ENCODE measurements around the gene SLC43A2. TPM values are rescaled to one million over a fixed set of nuclear protein-coding genes. Genes with fewer than 3 reads are reported as not detected.

The SLC43A2 gene
- total RNA-seq, 2 experiments from 2014 or later, result 0.73 to 0.85 TPM

DNA sequence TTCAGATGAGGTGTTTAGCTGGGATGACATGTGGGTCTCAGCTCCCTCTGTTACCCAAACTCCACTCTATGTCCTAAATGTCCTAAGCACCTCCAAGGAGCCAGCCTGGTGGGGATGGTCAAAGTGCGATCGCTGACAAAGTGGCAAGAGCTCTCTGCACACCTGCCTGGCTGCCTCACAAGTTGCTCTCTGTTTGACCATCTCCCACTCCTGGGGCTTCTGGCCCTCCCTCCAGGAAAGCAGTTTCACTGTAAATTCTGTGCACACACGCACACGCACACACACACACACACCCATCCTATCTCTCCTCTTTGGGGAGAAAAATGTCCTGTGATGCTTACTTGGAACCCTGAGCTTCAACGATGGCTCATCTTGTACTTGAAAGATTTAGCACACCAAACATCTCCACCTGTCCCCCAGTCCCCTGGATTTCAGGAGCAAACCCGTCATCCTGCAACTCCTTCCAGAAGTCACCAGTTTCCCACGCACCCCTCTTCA, 67.7 kb downstream of the SLC43A2 start:
- H3K4me3 Mint-ChIP-seq, result peak overlapping the region; percentile 78
- peaks cover 5% of the 10 kb centered on the region for H3K27me3 Mint-ChIP-seq
- DNase-seq, result no peak
- H3K9me3 Mint-ChIP-seq, result no peaks in the 10 kb centered on the region
- POLR2A ChIA-PET, result interaction anchor here (0.9 to 1.3 kb wide), 3 partner anchors 9 to 83 kb away, joined by 3 to 4 read pairs (median 3); no protein-coding TSS in a partner anchor
- H3K36me3 Mint-ChIP-seq (ENCODE audit: low read depth), result peaks cover 8% of the 10 kb centered on the region
- H3K27ac Mint-ChIP-seq, result no peak overlapping the region
- CTCF ChIA-PET, result interaction anchor here (1.1 to 1.6 kb wide), 3 partner anchors 13 to 196 kb away, joined by 6 to 10 read pairs (median 6); no protein-coding TSS in a partner anchor
- peaks cover 44% of the 10 kb centered on the region for H3K4me1 Mint-ChIP-seq

DNA sequence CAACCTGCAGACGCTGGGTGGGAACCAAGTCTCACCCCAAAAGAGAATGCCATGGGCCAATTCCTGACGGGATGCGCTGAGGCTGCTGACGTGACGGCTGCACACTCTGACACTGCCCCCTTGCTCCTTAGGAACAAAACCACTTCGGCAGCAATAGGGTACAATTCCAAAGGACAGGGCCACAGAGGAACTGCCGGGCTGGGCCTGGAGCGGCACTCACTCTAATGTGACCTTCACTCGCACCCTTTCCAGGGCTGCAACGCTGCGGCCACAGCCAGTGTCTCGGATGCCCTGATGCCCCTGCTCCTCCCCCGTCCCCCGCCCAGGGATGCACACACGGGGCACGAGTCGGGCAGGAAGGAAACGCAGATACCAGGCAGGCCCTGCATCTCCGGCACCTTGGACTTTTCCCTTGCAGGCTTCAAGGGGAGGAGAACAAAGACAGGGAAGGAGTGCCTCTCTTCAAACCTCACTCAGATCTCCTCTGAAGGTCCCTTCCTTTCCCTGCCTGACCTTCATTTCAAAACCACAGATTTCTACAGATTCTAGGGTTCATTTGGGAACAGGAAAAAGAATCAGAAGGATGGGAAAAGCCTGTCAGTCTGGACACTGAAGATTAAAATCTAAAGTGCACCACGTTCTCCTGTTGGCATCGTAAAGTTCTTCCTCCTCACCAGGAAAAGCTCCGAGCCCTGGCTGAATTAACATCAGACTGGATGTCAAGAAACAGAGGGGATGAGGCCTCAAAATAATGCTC, 68.4 kb downstream of the SLC43A2 start:
- Mint-ChIP-seq H3K27ac (no peak overlapping the region), H3K4me3 (no peak overlapping the region)
- CTCF ChIA-PET, result interaction anchor here (1.5 to 1.6 kb wide), 2 partner anchors 13 to 70 kb away, joined by 6 to 10 read pairs; no protein-coding TSS in a partner anchor

DNA sequence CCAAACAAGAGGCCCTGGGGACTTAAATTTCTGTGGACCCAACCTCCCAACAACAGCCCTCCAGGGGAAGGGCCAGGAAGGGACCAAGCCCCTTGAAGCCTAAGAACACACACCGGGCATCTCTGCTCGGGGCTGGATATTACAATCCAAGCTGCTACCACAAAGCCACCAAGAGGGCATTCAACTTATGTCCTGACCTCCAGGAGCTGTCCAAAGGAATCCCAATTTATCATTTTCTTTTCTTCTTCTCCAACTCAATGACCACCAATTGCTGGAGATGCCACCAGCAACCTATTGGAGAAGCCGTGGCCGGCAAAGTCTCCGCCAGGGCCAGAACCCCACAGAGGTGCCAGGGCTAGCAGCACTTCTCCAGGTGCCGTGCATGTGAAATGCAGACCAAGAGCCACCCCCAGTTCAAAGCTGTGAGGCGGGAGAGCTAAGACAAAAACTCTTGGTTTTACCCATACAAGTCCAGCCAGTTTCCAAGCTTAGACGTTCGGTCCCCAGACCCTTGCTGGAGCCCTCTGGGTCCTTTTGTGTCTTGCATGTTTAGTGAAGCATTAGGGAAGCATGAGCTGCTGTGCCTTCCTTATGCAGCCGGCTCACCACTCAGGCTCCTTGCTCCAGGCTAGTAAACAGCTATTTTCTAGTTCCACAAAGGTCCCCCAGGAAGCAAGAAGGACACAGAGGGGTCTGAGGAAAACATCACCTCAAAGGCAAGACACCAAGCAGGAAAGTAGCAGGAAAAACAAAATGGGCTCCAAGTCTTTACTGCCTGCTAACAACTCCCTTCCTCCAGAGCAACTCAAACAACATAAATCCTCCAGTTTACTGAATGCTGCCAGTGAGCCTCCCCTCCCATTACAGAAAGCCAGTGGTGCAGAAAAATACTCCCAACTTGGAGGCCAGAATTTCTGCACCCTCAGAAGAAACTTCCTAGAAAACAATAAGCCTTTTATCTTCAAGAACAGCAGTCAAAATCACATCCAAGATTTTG, 69.3 kb downstream of the SLC43A2 start:
- Mint-ChIP-seq H3K4me1 (peaks cover 43% of the 10 kb centered on the region), H3K36me3 (ENCODE audit: low read depth) (peaks cover 8% of the 10 kb centered on the region), H3K4me3 (no peak overlapping the region), H3K9me3 (no peaks in the 10 kb centered on the region), H3K27me3 (peaks cover 5% of the 10 kb centered on the region), H3K27ac (no peak overlapping the region)
- no peak for DNase-seq
- POLR2A ChIA-PET, result no interaction called here
- CTCF ChIA-PET, result no interaction called here

More for the DNA sequence above, 68.4 kb downstream of the SLC43A2 start:
- Mint-ChIP-seq H3K9me3 (no peaks in the 10 kb centered on the region), H3K27me3 (peaks cover 5% of the 10 kb centered on the region), H3K4me1 (peaks cover 43% of the 10 kb centered on the region), H3K36me3 (ENCODE audit: low read depth) (peaks cover 8% of the 10 kb centered on the region)
- no peak for DNase-seq
- POLR2A ChIA-PET, result no interaction called here

DNA sequence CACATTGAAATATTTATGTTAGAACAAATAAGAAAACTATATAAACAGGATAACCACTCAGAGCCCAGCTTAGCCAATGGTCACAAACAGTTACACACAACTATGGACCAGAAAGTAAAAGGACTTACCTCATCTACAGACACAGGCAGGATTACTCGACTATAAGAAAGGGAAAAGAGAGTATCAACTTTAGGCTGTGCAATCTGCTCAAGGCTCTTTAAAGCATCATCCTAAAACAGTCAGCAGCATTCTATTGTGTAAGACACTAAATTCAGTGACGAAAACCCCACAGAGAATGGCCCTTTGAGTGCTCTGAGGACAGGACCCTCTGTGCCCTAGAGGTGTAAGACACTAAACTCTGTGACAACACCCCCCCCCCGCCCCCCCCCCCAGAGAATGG, 70.2 kb downstream of the SLC43A2 start:
- H3K27ac Mint-ChIP-seq, result no peak overlapping the region
- peaks cover 35% of the 10 kb centered on the region for H3K4me1 Mint-ChIP-seq
- no peak overlapping the region for H3K4me3 Mint-ChIP-seq
- POLR2A ChIA-PET, result no interaction called here
- no peak for DNase-seq
- peaks cover 8% of the 10 kb centered on the region for H3K36me3 Mint-ChIP-seq (ENCODE audit: low read depth)
- no peaks in the 10 kb centered on the region for H3K9me3 Mint-ChIP-seq
- CTCF ChIA-PET, result interaction anchor here (0.7 kb wide), 1 partner anchor 177 kb away, joined by 5 read pairs; no protein-coding TSS in a partner anchor
- H3K27me3 Mint-ChIP-seq, result no peaks in the 10 kb centered on the region

DNA sequence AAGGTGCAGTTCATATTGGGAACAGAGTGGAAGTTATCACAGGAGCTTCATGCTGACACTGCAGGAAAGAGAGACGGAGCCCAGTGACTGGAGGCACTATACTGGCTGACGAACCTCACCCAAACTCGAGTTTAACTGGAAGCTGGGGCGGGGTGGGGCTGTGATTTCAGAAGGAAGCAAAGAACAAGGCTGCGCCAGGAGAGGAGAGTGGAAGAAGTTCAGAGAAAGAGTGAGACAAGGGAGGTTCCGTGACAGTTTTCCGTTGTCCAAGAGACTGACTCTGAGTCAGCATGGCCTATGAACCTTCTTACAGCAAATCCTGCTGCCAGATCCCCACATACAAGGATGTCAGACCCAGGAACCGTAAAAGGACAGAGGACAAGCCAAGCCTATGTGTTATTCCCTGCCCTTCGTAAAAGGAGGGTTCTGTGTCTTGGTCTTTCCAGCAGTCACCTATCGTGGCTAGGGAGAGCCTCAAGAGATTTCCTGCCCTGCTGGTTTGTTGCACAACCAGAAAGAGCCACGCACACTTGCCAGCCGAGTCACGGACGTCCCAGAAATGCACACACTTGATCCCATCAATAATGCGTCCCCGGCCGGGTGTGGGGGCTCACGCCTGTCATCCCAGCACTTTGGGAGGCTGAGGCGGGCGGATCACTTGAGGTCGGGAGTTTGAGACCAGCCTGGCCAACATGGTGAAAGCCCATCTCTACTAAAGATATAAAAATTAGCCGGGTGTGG, 71.1 kb downstream of the SLC43A2 start:
- no peak overlapping the region for H3K27ac Mint-ChIP-seq
- peaks cover 35% of the 10 kb centered on the region for H3K4me1 Mint-ChIP-seq
- peaks cover 8% of the 10 kb centered on the region for H3K36me3 Mint-ChIP-seq (ENCODE audit: low read depth)
- ChIA-PET CTCF (no interaction called here), POLR2A (no interaction called here)
- H3K4me3 Mint-ChIP-seq, result no peak overlapping the region
- no peak for DNase-seq
- H3K9me3 Mint-ChIP-seq, result no peaks in the 10 kb centered on the region
- H3K27me3 Mint-ChIP-seq, result no peaks in the 10 kb centered on the region

DNA sequence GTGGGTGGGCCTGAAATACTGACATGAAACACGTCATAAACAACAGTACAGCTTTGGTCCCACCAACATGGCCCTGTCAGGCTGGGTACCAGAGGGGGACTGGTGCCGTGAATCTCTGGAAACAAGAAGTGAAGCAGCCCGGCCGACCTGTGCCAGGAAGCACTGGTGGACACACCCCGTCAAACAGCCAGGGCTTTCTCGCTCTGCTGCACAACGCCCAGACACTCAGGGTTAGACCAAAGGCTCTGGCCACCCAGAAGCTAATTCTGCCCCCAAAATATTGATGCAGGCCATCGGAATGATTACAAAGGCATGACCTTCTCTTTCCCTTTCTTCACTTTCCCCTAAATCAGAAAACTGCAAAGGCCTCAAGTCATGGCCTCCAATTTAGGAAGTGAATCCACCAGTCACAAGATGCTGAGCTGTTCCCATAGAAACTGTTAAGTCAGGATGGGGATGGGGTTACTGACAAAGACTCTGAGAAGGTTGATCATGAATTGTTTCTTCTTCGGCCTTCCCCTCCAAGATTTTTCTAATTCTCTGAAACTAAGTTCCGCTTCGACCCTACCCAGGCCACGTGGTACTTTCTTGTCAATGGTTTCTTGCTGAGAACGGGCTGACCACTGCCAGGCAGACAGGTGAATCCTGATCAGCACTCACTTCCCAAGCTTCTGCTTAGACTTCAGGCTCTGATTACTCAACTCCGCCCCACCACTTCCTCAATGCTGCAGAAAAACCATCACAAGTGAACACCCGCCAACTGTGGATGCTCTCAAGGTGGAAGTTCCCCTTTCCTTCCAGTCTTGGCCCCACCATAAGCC, 72.8 kb downstream of the SLC43A2 start:
- DNase-seq, result no peak
- Mint-ChIP-seq H3K27ac (no peak overlapping the region), H3K4me1 (peaks cover 26% of the 10 kb centered on the region), H3K36me3 (ENCODE audit: low read depth) (peaks cover 13% of the 10 kb centered on the region), H3K27me3 (no peaks in the 10 kb centered on the region), H3K9me3 (no peaks in the 10 kb centered on the region), H3K4me3 (no peak overlapping the region)
- CTCF ChIA-PET, result no interaction called here
- POLR2A ChIA-PET, result no interaction called here

DNA sequence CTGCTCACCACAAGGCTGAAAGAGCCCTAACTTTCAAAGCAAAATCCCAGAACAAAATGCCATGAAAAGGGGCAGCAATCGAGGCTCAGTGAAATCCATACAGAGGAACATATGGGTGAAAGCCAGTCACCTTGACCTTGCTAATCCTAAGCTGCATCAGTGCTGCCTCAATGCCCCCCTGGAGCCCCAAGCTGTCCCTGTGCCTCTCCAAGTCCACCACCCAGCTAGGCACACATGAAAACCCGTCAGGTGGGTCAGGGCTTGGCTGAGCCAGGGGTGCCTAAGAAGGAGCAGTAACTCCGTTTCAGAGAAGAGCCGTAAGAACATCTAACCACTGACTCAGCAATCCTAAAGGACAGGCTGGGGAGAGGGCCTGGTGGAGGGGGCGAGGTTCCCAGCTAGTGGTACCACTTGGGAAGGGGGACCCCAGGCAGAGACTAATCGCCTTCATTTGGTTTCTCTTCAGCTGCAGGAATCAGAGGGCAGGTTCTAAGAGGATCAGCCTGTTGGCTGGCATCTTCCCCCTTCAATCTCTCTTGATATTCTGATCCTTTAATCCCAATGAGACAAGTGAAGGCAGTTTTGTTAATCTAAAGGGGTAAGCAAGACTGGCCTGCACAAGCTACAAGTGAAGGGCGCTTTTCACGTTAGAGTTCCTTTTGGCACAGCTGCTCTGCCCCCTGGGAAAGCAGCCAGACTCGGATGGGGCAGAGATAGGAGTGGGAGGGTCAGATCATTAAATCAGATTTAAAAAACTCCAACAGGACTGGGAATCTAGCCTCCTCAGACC, 73.7 kb downstream of the SLC43A2 start:
- no peak overlapping the region for H3K4me3 Mint-ChIP-seq
- DNase-seq, result no peak
- peaks cover 20% of the 10 kb centered on the region for H3K4me1 Mint-ChIP-seq
- peaks cover 22% of the 10 kb centered on the region for H3K36me3 Mint-ChIP-seq (ENCODE audit: low read depth)
- H3K27me3 Mint-ChIP-seq, result no peaks in the 10 kb centered on the region
- no peaks in the 10 kb centered on the region for H3K9me3 Mint-ChIP-seq
- H3K27ac Mint-ChIP-seq, result no peak overlapping the region
- ChIA-PET POLR2A (no interaction called here), CTCF (interaction anchor here (0.8 to 0.9 kb wide), 2 partner anchors 19 to 22 kb away, joined by 3 to 6 read pairs; no protein-coding TSS in a partner anchor)

DNA sequence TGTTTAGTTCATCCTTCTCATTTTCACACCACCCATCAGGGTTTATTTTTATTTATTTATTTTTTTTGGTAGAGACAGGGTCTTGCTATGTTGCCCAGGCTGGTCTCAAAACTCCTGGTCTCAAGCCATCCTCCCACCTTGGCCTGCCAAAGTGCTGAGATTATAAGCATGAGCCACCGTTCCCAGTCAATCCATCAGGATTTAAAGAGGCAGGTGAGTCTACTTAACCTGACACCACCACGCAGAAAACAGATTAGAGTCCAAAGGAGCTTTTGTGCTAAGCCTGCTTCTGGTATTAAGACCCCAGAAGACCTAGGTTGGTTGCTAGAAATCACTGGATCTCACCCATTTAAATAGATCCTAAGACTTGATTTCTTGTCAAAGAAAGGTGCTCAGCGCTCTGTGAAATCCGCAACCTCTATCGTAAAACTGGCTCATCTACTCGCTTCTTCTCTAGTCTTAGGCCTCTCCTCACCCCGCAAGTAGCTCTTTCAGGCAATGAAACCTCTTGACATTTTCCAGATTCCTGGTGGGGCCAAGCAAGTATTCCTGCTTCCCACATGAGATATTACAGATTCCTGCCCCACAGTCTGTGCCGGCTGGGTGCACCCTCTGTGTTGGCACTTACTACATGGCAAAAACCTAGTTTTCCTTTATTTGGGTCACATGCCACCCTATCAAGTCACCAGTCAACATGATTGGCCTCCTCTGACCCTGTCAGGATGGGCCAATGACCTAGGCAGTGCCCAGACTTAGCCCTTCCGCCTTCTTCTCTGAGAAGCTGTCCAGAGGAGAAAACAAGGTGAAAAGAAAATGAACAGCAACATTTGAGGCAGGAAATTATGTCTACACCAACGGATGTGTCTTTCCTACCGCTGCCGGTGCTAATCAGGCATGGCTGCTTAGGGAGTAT, 75.0 kb downstream of the SLC43A2 start:
- Mint-ChIP-seq H3K36me3 (ENCODE audit: low read depth) (peaks cover 24% of the 10 kb centered on the region), H3K27ac (no peak overlapping the region)
- POLR2A ChIA-PET, result no interaction called here

DNA sequence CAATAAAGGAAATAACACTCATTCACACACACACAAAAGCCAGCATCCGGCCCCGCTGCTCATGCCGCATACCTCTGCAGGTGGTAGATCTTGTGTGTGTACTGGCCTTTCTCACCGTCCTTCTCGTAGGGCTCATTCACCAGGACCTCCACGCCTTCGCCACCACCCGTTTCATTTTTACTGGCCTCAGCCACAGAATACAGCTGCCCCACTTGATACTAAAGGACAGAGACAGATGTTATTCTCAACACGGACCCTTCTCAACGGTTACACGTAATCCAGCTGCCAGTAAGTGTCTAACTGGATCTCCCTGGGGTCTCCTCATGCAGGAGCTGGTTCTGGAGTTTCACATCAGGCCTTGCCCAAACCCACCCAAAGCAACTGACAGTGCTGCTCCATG, 75.7 kb downstream of the SLC43A2 start:
- H3K27me3 Mint-ChIP-seq, result no peaks in the 10 kb centered on the region
- CTCF ChIA-PET, result no interaction called here
- H3K27ac Mint-ChIP-seq, result no peak overlapping the region
- H3K4me1 Mint-ChIP-seq, result peaks cover 14% of the 10 kb centered on the region
- DNase-seq, result no peak
- POLR2A ChIA-PET, result interaction anchor here (1.6 kb wide), 1 partner anchor 8 kb away, joined by 4 read pairs; no protein-coding TSS in a partner anchor
- peaks cover 28% of the 10 kb centered on the region for H3K36me3 Mint-ChIP-seq (ENCODE audit: low read depth)
- no peak overlapping the region for H3K4me3 Mint-ChIP-seq
- H3K9me3 Mint-ChIP-seq, result no peaks in the 10 kb centered on the region

More for the DNA sequence above, 75.0 kb downstream of the SLC43A2 start:
- Mint-ChIP-seq H3K4me1 (peaks cover 14% of the 10 kb centered on the region), H3K9me3 (no peaks in the 10 kb centered on the region), H3K27me3 (no peaks in the 10 kb centered on the region), H3K4me3 (no peak overlapping the region)
- CTCF ChIA-PET, result interaction anchor here (0.6 to 0.9 kb wide), 3 partner anchors 21 to 24 kb away, joined by 3 to 6 read pairs (median 4); no protein-coding TSS in a partner anchor
- no peak for DNase-seq

DNA sequence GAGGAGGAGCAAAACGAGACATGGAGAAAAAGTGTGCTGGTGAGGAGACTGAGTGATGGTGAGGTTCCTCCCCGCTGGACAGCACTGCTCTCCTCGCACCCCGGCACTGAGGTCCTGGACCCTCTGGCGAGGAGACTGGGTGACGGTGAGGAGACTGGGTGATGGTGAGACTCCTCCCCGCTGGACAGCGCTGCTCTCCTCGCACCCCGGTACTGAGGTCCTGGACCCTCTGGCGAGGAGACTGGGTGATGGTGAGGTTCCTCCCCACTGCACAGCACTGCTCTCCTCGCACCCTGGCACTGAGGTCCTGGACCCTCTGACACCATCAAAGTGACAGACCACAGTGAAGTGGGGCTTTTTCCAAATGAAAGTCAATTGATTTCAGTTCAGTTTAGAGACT, 76.9 kb downstream of the SLC43A2 start:
- peaks cover 11% of the 10 kb centered on the region for H3K4me1 Mint-ChIP-seq
- H3K9me3 Mint-ChIP-seq, result no peaks in the 10 kb centered on the region
- H3K27ac Mint-ChIP-seq, result no peak overlapping the region
- CTCF ChIA-PET, result no interaction called here
- H3K4me3 Mint-ChIP-seq, result no peak overlapping the region
- POLR2A ChIA-PET, result interaction anchor here (1.6 kb wide), 1 partner anchor 10 kb away, joined by 4 read pairs; no protein-coding TSS in a partner anchor
- H3K36me3 Mint-ChIP-seq (ENCODE audit: low read depth), result peaks cover 24% of the 10 kb centered on the region
- no peaks in the 10 kb centered on the region for H3K27me3 Mint-ChIP-seq
- DNase-seq, result no peak
